GM21390 (cell line): ENCODE measurements around the gene SOWAHA.

Experiments
- ATAC-seq: cut with Tn5 transposase; IDR thresholded peaks from one replicate; pipeline ENCODE4 v1.9.1; 2021; ENCODE audit not compliant: unreplicated experiment

SOWAHA gene

DNA sequence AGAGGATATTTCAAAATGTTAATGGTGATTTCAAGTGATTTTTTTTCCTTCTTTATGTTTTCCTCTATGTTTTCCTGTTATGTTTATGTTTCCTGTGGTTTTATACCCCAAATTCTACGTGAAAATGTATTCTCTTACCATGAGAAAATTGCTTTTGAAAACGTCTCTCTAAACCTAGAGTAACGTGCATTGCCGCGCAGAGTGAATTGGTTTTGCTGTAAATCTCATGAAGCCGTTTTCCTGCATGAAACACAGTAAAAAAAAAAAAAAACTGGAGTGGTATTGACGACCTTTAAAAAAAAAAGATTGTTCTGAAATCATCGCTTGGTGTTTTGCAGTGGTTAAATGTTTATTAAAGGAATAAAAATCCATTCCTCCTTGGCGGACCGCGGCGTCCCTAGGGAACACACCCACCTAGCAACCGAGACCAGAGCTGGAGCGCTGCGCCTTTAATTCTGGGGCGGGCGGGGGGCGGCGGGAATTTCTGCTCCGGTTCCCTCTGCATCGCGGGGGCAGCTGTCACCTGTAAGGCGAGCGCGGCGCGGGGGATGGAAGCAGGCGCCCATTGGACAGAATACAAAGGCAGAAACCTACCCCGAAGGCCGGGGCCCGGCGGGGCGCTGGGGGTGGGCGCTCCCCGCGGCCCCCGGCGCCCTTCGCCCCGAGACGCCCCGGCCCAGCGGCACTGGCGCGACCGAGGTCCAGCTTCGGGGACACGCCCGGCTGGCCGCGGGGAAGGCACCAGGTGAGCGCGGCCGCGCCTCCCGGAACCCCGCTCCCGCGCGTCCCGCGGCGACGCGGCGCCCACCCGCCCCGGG, at the start of gene SOWAHA:
TSS of gene SOWAHA (plus strand) at position 522 of the 818 bp plus-strand sequence. CDS start 320 bp downstream, outside the sequence.
- ATAC-seq: no peak

DNA sequence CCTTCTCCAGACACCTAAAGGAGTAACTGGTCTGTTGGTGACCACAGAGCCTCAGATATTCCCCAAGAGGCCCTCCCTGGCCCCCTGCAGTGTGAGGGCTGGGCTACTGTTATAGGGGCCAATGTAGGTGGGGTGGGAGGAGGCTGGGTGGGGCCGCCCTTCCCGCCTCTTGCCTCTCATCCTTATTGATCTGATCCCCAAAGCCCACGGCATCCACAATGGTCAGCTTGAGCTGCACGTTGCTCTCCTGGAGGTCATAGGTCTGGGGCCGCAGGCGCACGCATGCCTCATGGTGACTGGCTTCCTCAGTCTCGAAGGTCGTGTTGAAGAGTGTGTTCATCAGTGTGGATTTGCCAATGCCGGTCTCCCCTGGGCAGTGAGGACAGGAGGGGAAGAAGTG, 49.1 kb upstream of the SOWAHA start:
- no peak for ATAC-seq

DNA sequence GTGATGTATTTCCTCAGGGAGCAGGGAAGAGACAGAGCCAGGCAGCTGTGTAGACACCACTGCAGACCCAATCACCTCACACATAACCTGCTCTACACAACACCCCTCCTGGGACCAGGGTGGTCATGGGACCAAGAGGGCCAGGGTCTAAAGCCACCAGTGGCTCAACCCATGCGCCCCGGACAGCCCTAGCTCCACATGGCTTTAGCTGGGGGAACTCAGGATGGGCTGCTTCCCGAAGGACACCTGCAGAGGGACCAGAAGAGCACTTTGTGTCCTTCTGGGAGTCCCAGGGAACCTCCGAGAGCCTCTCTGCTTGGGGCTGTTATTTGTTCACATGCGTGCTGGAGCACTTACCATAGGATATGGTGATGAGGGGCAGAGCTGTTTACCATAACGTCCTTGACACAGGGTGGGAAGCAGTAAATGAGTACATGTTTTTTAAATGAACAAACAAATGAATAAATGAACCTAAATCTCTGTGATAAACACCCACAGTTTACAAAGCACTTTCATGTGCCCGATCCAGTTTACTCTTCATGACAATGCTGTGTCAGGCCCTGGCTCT, 48.3 kb upstream of the SOWAHA start:
- no peak for ATAC-seq

DNA sequence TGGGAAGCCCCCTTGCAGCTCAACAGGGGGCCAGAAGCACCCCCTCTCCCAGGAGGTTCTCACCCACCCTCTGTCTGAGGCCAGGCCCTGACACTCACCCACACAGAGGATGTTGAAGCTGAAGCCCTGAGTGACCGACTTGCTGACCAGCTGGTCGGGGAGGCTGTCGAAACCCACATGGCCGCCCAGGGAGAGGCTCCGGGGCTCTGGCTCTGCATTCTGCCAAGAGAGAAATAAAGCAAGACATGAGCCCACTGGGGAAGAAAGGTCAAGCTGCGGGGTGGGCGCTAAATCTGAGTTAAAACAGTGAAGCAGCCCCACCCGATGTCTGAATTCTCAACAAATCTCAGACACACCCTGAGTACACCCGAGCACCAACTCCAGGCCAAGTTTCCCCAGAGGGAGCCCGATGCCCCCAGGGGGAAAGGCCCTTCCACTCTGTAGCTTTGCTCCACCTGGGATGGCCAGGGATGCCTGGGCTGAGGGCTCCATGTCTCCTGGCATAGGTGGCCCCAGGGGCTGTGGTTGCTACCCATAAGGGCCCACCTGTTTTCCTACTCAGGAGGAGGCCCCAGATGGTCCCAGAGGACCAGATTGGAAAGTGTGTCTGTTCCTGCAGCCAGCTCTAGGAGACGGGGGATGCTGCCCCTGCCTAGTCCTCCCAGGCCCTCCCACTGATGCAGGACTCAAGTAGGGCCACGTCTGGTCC, 47.6 kb upstream of the SOWAHA start:
- no peak for ATAC-seq

- ATAC-seq: no peak
Observed at GRCh38 chr5:132766020-132766805, 46.9 kb upstream of the SOWAHA start.

- ATAC-seq: no peak
Observed at GRCh38 chr5:132766806-132767055, 46.4 kb upstream of the SOWAHA start.

DNA sequence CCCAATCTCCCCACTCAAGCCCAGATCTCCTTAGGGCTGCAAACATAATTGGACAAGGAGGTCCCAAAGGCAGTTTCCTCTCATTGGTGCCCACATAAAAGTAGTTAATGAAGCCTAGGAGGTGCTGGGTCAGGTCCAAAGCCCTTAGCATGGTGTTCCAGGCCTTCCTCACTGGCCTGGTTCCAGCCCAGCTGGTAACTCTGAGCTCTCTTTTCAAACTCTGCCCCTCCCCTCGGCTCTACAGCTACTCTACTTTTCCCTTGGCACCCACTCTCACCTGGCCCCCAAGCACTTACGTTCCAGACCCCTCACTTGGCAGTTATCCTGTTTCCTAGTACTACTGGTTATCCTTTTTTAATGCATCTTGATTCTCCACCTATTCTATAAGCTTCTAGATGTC, 46.0 kb upstream of the SOWAHA start:
- ATAC-seq: no peak

DNA sequence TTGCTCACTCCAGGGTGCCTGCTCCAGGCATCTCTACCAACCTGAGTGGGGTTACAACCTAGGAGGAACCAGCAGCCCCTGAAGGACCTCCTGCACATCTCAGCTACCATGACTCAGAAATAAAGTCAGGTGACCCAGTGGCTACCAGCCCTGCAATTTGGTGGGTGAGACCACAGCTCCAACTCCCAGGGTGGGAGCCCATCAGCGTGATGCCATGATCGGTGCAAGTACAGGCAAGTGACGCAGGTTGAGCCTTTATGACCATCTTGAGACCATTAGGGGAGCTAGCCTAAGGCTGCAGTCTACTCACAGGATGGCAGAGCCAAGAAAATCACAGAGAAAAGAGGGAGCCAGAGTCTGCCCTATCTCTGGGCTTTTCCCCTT, 44.6 kb upstream of the SOWAHA start:
- ATAC-seq: no peak

GRCh38 chr5:132770476-132771159, 42.5 kb upstream of the SOWAHA start:
- ATAC-seq: no peak

DNA sequence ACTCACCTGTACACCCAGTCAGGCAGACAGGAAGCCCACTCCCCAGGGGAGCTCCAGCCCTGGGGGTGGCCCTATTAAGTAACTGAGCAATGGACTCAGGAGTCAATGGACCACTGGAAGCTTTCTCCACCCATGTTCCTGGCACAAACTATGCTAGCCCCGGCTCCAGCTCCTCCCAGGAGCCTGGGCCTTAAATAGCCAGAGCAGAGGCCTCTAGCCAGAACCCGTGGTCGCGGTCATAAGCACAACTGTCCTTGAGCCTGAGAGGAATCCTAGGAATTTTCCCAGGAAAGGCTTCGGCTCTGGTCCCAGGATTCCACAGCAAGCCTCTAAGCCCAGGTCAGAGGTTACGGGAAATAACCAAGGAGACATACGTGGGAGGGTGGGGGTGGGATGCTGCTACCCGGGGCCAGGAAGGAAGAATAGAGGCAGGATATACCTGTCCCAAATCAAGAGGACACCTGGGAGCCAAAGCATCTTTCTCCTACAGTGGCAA, 41.6 kb upstream of the SOWAHA start:
- ATAC-seq: no peak

- no peak for ATAC-seq
Observed at GRCh38 chr5:132772291-132773070, 40.6 kb upstream of the SOWAHA start.

DNA sequence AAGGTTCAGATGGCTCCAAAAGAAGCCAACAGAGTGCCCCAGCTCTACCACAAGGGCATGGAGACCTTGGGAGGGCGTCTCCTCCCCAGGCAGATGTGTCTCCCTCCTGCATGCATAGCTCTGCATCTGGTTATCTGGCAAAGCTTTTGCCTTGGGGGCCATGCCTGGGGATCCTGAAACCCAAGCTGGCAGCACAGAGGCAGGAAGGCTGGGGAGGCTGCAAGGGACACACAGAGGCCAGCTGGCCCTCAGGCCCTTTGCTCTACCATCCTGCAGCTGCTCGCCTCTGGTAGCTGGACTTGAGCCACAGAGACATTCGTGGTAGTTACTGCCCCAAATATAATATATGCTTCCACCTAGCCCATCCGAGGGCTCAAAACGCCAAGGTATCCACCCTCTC, 40.0 kb upstream of the SOWAHA start:
- ATAC-seq: no peak

- no peak for ATAC-seq
Observed at GRCh38 chr5:132773601-132774355, 39.3 kb upstream of the SOWAHA start.

- no peak for ATAC-seq
Observed at GRCh38 chr5:132774406-132774805, 38.7 kb upstream of the SOWAHA start.

GRCh38 chr5:132774896-132775295, 38.2 kb upstream of the SOWAHA start:
- no peak for ATAC-seq

- ATAC-seq: no peak
Observed at GRCh38 chr5:132775476-132775961, 37.6 kb upstream of the SOWAHA start.

GRCh38 chr5:132776131-132776937, 36.8 kb upstream of the SOWAHA start:
- peak; percentile 11 for ATAC-seq

DNA sequence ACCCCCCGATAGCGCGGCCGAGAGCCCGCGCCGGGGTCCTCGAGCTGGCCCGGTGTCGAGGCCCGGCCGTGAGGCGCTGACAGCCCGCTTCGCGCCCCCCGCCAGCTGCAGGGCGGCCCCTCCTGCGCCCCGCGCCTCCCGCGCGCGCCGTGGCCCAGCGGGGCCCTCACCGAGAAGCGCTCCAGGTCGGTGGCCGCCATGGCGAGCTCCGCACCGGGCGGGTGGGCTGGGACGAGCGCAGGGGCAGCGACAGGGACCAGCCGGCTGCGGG, 36.2 kb upstream of the SOWAHA start:
- ATAC-seq: peak; percentile 29
